Hematopoietic multipotent progenitor cell treated with erythropoietin and hydrocortisone succinate and interleukin-3 and kit ligand, for 17 days (in vitro differentiated cells): ENCODE measurements around the gene CRYBG1.

Experiments used
- DNase-seq: peaks from one replicate; pipeline ENCODE4 v3.0.0-alpha.2; 2015; ENCODE audit warnings: low spot score

The CRYBG1 gene

GRCh38 chr6:106462923-106463557 is 102.5 kb downstream of the CRYBG1 start:
- no peak for DNase-seq

- no peak for DNase-seq
These were observed 105.7 kb downstream of the CRYBG1 start for GRCh38 chr6:106466211-106466610.

- DNase-seq, result no peak
These were observed 108.4 kb downstream of the CRYBG1 start for GRCh38 chr6:106468935-106469334.

DNA sequence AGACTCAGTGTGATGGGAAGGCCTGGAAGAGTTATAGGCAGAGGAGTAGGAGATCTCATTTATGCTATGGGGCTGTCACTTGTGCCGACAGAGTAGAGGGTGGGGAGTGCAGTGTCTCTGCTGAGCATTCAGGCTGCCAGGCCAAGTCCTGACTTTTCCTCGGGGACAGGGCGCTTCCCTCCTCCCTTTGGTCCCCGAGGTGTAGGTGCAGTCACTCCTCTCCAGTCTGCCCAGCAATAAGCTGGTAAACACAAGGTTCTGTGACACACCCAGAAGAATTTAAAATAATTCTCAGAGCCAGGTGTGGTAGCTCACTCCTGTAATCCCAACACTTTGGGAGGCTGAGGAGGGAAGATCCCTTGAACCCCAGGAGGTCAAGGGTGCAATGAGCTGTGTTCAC is 109.4 kb downstream of the CRYBG1 start:
- no peak for DNase-seq

DNA sequence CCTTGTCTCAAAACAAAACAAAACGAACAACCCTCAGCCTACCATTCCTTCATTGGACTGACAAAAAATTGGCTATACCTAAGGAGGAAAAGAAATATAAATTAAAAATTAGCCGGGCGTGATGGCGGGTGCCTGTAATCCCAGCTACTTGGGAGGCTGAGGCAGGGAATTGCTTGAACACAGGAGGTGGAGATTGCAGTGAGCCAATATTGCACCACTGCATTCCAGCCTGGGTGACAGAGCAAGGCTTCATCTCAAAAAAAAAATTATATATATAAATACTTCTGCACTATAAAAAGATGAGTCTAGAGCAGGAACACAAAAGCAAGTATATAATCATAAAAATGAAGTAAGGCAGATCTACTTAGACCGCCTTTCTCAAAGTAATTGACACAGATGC is 109.8 kb downstream of the CRYBG1 start:
- DNase-seq, result no peak

- DNase-seq, result no peak
These were observed 110.3 kb downstream of the CRYBG1 start for GRCh38 chr6:106470811-106471210.

DNA sequence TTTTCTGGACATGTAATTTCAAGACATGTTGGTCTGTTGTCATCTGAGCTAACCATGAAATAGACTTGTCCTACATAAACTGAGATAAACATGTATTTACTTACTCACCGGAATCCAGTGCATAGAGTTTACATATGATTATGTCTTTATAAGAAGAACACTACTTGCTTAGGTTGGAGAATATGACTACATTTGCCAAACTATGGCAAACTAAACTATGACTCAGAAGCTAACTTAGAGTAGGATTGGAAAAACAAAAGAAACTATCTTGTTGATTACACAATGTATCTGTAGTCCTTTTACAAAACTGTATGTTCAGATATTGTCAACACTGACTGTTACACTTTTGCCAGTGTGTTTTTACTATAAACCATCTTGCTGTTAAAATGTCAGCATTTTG is 113.3 kb downstream of the CRYBG1 start:
- DNase-seq, result no peak

DNA sequence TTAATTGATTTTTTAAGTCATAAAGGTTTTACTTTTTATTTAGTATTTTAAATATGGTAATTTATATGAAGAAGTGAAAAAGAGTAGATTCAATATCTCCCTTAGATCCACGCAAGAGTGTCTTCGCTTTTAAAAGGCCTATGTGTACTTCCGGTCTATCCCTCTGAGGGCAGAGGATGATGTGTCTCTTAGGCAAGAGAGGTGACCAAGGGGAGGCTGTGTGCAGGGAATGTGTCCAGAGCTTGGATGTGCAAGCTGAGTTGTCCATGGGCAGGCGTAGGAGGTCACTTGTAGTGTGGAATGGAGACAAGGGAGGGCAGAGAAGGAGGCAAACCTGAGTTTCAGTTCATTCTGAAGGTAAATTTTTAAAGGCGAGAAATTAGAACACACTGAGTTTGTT is 113.9 kb downstream of the CRYBG1 start:
- no peak for DNase-seq

- no peak for DNase-seq
These were observed 114.8 kb downstream of the CRYBG1 start for GRCh38 chr6:106475284-106475683.

GRCh38 chr6:106476331-106477105 is 116.0 kb downstream of the CRYBG1 start:
- DNase-seq, result no peak

DNA sequence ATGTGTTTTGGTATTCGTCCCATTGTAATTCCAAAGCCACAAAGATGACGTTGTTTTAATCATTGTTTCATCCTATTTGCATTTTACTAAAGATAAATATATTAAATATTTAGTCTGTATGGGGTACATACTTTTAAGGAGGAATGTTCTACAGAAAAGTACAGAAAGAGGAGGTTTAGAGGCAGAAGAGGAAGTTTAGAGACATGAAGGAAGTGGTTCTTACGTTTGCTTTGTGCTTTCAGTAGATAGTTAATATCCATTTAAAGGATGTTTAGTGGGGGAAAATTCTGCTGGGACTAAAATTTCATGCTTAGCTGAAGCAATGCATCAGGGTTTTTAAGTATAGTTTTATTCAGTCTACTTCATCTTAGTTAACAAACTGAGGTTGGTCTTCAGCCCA is 116.6 kb downstream of the CRYBG1 start:
- DNase-seq, result no peak

GRCh38 chr6:106477790-106478189 is 117.3 kb downstream of the CRYBG1 start:
- DNase-seq, result no peak

DNA sequence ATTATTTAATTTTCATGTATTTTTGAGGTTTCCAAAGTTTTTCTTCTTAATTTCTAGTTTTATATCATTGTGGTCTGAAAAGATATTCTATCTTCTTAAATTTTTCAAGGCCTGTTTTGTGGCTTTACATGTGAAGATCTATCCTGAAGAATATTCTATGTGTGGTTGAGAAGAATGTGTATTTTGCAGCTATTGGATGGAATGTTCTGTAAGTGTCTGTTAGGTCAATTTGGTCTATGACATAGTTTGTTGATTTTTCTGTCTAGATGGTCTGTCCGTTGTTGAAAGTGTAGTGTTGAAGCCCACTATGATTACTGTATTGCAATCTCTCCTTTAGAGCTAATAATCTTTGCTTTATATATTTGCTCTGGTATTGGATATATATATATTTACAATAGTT is 125.7 kb downstream of the CRYBG1 start:
- no peak for DNase-seq

DNA sequence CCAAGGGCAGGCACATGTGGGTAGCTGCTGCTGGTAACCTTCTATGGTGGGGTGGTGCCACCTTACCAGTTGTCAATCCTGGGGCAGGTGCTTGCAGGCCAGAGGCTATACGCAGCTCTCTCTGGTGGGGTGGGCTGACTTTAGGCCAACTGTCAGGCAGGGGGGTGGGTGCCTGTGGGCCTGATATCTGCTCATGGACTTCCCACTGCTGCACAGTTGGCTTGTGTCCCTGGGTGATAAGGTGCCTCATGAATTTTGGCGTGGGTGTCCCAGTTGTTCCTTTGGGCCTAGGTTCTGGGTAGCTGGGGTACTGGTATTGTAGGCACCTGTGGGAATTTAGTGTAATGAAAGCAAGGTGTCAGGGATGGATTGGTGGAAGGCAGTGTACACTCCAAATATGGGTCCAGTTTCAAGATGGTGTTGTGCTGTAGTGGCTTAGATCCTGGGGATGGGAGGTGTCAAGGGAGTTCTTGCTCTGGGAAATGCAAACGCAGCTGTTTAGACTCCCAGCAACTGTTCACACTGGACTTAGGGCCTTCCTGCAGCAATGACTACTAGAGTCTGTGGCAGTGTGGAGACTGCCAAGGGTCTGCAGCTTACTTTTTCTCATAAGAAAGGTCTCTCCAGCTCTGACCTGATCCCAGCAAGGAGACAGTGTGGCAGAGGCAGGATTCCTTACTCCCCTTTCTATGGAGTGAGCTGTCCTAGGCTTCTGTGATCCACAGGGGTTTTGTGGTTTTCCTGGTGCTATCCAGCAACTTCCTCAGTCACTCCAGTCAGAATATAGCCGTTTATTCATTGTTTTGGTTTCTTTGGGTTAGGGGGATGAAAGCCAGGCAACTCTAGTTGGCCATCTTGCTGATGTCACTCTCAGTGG is 128.2 kb downstream of the CRYBG1 start:
- DNase-seq, result peak; percentile 41

DNA sequence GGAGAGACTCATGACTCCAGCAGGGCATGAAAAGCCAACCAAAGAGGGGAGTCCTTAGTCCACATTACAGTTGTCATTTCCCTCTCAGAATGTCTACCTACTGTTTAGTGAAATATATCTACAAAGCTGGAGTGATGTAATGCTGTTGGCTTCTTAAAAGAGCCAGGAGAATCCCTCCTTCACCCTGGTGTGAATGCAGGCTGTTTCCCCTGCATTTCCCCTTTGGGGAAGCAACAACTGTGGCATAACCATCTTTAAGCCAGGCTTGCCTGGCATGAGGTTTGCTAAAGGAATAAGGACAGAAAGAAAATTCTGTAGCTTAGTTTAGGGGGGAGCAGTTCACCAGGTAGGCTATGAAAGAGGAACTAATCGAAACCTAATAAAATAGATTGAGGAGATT is 129.5 kb downstream of the CRYBG1 start:
- DNase-seq, result no peak

DNA sequence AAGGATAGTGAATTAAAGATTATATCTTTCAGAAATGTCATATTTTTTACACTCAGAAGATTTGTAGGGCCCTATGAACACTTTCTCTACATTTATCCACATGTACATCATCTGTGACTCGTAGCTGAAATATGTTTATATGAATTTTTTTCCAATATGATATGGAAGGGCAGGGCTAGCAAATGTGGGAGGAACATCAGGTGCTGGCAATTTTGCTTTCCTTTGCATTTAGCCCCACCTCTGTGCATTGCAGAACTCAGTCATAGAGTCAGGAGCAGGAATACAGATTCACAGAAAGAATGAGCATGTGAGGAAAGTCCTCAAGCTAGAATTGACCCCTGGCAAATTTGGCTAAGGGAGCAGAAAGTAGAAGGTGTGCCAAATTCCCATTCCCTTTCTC is 129.9 kb downstream of the CRYBG1 start:
- DNase-seq, result no peak

- DNase-seq, result no peak
These were observed 130.5 kb downstream of the CRYBG1 start for GRCh38 chr6:106490974-106491373.

DNA sequence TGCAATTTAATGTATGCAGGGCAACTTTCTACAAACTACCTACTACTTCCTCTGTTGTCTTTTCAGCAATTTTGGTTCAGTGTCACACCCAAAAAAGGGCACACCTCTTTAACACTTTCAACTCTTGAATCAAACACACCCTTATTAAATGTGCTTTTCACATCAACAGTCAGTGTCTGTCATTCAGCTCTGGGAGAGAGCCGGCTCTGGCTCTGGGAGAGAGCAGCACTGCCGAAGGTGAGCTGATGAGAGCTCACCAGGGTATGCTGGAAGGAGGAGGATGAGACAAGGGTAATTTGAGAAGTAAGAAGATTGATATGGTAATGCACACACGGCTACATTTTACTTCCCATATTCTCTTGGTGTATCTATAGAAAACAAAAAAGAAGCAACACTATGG is 134.5 kb downstream of the CRYBG1 start:
- no peak for DNase-seq

DNA sequence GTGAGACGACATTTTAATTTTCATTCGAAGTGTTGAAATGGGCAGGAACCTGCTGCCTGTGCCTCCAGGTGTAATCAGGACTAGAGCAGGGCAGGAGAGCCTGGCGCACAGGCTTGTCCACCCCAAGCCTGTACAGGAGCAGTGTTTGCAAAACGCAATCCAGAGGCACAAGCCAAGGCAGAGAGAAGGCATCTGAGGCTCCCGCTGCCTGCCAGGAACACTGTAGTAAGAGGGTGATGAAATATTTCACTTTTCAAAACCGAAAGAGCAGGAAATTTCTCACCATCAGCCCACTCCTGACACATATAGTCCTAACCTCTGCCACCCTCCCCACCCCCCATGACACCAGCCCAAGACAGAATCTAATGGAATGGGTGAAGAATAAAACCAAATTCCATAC is 136.3 kb downstream of the CRYBG1 start:
- DNase-seq, result no peak

GRCh38 chr6:106501960-106502371 is 141.4 kb downstream of the CRYBG1 start:
- no peak for DNase-seq

- no peak for DNase-seq
These were observed 142.0 kb downstream of the CRYBG1 start for GRCh38 chr6:106502559-106502958.

- DNase-seq, result no peak
These were observed 147.8 kb downstream of the CRYBG1 start for GRCh38 chr6:106508277-106508676.

- DNase-seq, result no peak
These were observed 148.3 kb downstream of the CRYBG1 start for GRCh38 chr6:106508834-106509233.
